ENCODE measurements around the gene CSAD.

GRCh38 chr12:53182903-53183302 lies 2.2 kb upstream of the CSAD start:
- TF ChIP-seq CTCF (IDR thresholded peaks at IDR 0.05; ENCODE audit: insufficient read depth, low read length, poor library complexity, severe bottlenecking) = no peak
- no peak for TF ChIP-seq EZH2phosphoT487 (conservative IDR thresholded peaks at IDR 0.05; ENCODE audit: low read length)
